SK-N-SH treated with all-trans-retinoic acid at 6 μM for 48 hours (cell line): ENCODE measurements around the gene PEPD.

ENCODE experiments used
- ATAC-seq: fragments of 200-7000 bp; cut with Tn5 transposase; 3 replicates; pipeline ENCODE4 v1.9.1; 2020; ENCODE audit warnings: mild to moderate bottlenecking, moderate library complexity
- ARNTL ChIP-seq: fragments of 450-650 bp; formaldehyde crosslinking; IDR thresholded peaks from 2 replicates; pipeline ENCODE4 v1.5.0; 2020; ENCODE audit warnings: low read depth, mild to moderate bottlenecking, moderate library complexity, borderline replicate concordance
- BACH2 ChIP-seq: fragments of 250-450 bp; sonication (Bioruptor Pico); IDR thresholded peaks from 2 replicates; pipeline ENCODE4 v1.9.0; 2021; ENCODE audit warnings: mild to moderate bottlenecking, borderline replicate concordance
- CREB5 ChIP-seq: fragments of 250-450 bp; sonication (Bioruptor Pico); IDR thresholded peaks from 2 replicates; pipeline ENCODE4 v1.5.1; 2020; ENCODE audit warnings: low read depth, mild to moderate bottlenecking, moderate library complexity
- CSDC2 ChIP-seq: fragments of 250-450 bp; sonication (Bioruptor Pico); IDR thresholded peaks from 2 replicates; pipeline ENCODE4 v1.5.0; 2020; ENCODE audit warnings: mild to moderate bottlenecking, moderate library complexity
- ESRRG ChIP-seq: fragments of 250-450 bp; sonication (Bioruptor Pico); IDR thresholded peaks from 2 replicates; pipeline ENCODE4 v1.6.1; 2021; ENCODE audit warnings: mild to moderate bottlenecking
- GLIS3 ChIP-seq: fragments of 250-450 bp; sonication (Bioruptor Pico); IDR thresholded peaks from 2 replicates; pipeline ENCODE4 v1.5.0; 2020; ENCODE audit warnings: mild to moderate bottlenecking, moderate library complexity
- ISL1 ChIP-seq: fragments of 250-450 bp; sonication (Bioruptor Pico); IDR thresholded peaks from 2 replicates; pipeline ENCODE4 v2.1.2; 2022; ENCODE audit warnings: mild to moderate bottlenecking, moderate library complexity
- OSR1 ChIP-seq: fragments of 250-450 bp; sonication (Bioruptor Pico); IDR thresholded peaks from 2 replicates; pipeline ENCODE4 v1.8.0; 2022; ENCODE audit warnings: moderate library complexity, mild to moderate bottlenecking, inconsistent platforms
- PATZ1 ChIP-seq: fragments of 250-450 bp; sonication (Bioruptor Pico); IDR thresholded peaks from 2 replicates; pipeline ENCODE4 v1.8.0; 2020; ENCODE audit warnings: mild to moderate bottlenecking, moderate library complexity, borderline replicate concordance
- PPARA ChIP-seq: fragments of 250-450 bp; sonication (Bioruptor Pico); IDR thresholded peaks from 2 replicates; pipeline ENCODE4 v1.5.0; 2020; ENCODE audit warnings: mild to moderate bottlenecking, borderline replicate concordance
- RARB ChIP-seq: fragments of 250-450 bp; sonication (Bioruptor Pico); IDR thresholded peaks from 2 replicates; pipeline ENCODE4 v1.8.0; 2021; ENCODE audit warnings: mild to moderate bottlenecking, moderate library complexity
- SNAI2 ChIP-seq: fragments of 250-450 bp; sonication (Bioruptor Pico); IDR thresholded peaks from 2 replicates; pipeline ENCODE4 v1.5.0; 2020; ENCODE audit warnings: mild to moderate bottlenecking, moderate library complexity
- TOX ChIP-seq: fragments of 250-450 bp; sonication (Bioruptor Pico); IDR thresholded peaks from 2 replicates; pipeline ENCODE4 v1.8.0; 2021; ENCODE audit warnings: mild to moderate bottlenecking, moderate library complexity, borderline replicate concordance
- ZC3H10 ChIP-seq: fragments of 250-450 bp; sonication (Bioruptor Pico); IDR thresholded peaks from 2 replicates; pipeline ENCODE4 v1.5.1; 2021; ENCODE audit warnings: mild to moderate bottlenecking, moderate library complexity
- ZFP3 ChIP-seq: fragments of 250-450 bp; sonication (Bioruptor Pico); IDR thresholded peaks from 2 replicates; pipeline ENCODE4 v1.5.0; 2020; ENCODE audit warnings: mild to moderate bottlenecking, moderate library complexity
- ZFP30 ChIP-seq: fragments of 450-650 bp; formaldehyde crosslinking; IDR thresholded peaks from 2 replicates; pipeline ENCODE4 v1.5.0; 2022; ENCODE audit warnings: mild to moderate bottlenecking, moderate library complexity
- ZNF565 ChIP-seq: fragments of 450-650 bp; formaldehyde crosslinking; conservative IDR thresholded peaks from 2 replicates; pipeline ENCODE4 v1.5.0; 2020; ENCODE audit warnings: low read depth, mild to moderate bottlenecking, moderate library complexity
- ZNF70 ChIP-seq: fragments of 450-650 bp; formaldehyde crosslinking; IDR thresholded peaks from 2 replicates; pipeline ENCODE4 v1.5.0; 2020; ENCODE audit warnings: mild to moderate bottlenecking, moderate library complexity
- ZNF8 ChIP-seq: fragments of 450-650 bp; formaldehyde crosslinking; IDR thresholded peaks from 2 replicates; pipeline ENCODE4 v1.5.0; 2020; ENCODE audit warnings: mild to moderate bottlenecking, moderate library complexity
- TF ChIP-seq, protein P1 (sequence below): fragments of 250-450 bp; sonication (Bioruptor Pico); IDR thresholded peaks from 2 replicates; pipeline ENCODE4 v1.5.0; 2020; ENCODE audit warnings: mild to moderate bottlenecking, moderate library complexity
- TF ChIP-seq, protein P2 (sequence below): fragments of 250-450 bp; sonication (Bioruptor Pico); IDR thresholded peaks from 2 replicates; pipeline ENCODE4 v1.5.1; 2021; ENCODE audit warnings: mild to moderate bottlenecking, moderate library complexity
- TF ChIP-seq, protein P3 (sequence below): fragments of 250-450 bp; sonication (Bioruptor Pico); IDR thresholded peaks from 2 replicates; pipeline ENCODE4 v1.8.0; 2021; ENCODE audit warnings: low read depth, mild to moderate bottlenecking, moderate library complexity, borderline replicate concordance

Gene PEPD

GRCh38 chr19:33413426-33413725, 108.2 kb downstream of the PEPD start:
- ATAC-seq: no peak
- TF ChIP-seq TOX (CRISPR knock-in tag) (no peak), GLIS3 (CRISPR knock-in tag) (no peak), CREB5 (CRISPR knock-in tag) (no peak), ZFP3 (CRISPR knock-in tag) (no peak), ZFP30 (CRISPR knock-in tag) (no peak), ISL1 (CRISPR knock-in tag) (no peak), ZNF8 (CRISPR knock-in tag) (no peak), ARNTL (CRISPR knock-in tag) (no peak), ZNF565 (CRISPR knock-in tag) (no peak), ZNF70 (no peak)
- TF ChIP-seq, protein P1, sequence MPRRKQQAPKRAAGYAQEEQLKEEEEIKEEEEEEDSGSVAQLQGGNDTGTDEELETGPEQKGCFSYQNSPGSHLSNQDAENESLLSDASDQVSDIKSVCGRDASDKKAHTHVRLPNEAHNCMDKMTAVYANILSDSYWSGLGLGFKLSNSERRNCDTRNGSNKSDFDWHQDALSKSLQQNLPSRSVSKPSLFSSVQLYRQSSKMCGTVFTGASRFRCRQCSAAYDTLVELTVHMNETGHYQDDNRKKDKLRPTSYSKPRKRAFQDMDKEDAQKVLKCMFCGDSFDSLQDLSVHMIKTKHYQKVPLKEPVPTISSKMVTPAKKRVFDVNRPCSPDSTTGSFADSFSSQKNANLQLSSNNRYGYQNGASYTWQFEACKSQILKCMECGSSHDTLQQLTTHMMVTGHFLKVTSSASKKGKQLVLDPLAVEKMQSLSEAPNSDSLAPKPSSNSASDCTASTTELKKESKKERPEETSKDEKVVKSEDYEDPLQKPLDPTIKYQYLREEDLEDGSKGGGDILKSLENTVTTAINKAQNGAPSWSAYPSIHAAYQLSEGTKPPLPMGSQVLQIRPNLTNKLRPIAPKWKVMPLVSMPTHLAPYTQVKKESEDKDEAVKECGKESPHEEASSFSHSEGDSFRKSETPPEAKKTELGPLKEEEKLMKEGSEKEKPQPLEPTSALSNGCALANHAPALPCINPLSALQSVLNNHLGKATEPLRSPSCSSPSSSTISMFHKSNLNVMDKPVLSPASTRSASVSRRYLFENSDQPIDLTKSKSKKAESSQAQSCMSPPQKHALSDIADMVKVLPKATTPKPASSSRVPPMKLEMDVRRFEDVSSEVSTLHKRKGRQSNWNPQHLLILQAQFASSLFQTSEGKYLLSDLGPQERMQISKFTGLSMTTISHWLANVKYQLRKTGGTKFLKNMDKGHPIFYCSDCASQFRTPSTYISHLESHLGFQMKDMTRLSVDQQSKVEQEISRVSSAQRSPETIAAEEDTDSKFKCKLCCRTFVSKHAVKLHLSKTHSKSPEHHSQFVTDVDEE (CRISPR knock-in tag): no peak

- TF ChIP-seq SNAI2 (CRISPR knock-in tag) (no peak), ZFP30 (CRISPR knock-in tag) (no peak), ZFP3 (CRISPR knock-in tag) (no peak), TOX (CRISPR knock-in tag) (no peak), CSDC2 (CRISPR knock-in tag) (no peak), OSR1 (CRISPR knock-in tag) (no peak), ISL1 (CRISPR knock-in tag) (no peak), RARB (CRISPR knock-in tag) (no peak), ESRRG (CRISPR knock-in tag) (no peak), ZNF70 (no peak), ZNF565 (CRISPR knock-in tag) (no peak), BACH2 (CRISPR knock-in tag) (no peak)
- TF ChIP-seq, protein P2, sequence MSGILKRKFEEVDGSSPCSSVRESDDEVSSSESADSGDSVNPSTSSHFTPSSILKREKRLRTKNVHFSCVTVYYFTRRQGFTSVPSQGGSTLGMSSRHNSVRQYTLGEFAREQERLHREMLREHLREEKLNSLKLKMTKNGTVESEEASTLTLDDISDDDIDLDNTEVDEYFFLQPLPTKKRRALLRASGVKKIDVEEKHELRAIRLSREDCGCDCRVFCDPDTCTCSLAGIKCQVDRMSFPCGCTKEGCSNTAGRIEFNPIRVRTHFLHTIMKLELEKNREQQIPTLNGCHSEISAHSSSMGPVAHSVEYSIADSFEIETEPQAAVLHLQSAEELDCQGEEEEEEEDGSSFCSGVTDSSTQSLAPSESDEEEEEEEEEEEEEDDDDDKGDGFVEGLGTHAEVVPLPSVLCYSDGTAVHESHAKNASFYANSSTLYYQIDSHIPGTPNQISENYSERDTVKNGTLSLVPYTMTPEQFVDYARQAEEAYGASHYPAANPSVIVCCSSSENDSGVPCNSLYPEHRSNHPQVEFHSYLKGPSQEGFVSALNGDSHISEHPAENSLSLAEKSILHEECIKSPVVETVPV (CRISPR knock-in tag): no peak
- TF ChIP-seq, all 23 proteins: peak for 0
- ATAC-seq: no peak
Observed at GRCh38 chr19:33412601-33413425, 108.8 kb downstream of the PEPD start.

- TF ChIP-seq ZFP30 (CRISPR knock-in tag) (no peak), ZNF70 (no peak), CSDC2 (CRISPR knock-in tag) (no peak), OSR1 (CRISPR knock-in tag) (no peak), RARB (CRISPR knock-in tag) (no peak), BACH2 (CRISPR knock-in tag) (no peak), TOX (CRISPR knock-in tag) (no peak), ISL1 (CRISPR knock-in tag) (no peak)
- ATAC-seq: no peak
Observed at GRCh38 chr19:33411621-33412180, 109.9 kb downstream of the PEPD start.

DNA sequence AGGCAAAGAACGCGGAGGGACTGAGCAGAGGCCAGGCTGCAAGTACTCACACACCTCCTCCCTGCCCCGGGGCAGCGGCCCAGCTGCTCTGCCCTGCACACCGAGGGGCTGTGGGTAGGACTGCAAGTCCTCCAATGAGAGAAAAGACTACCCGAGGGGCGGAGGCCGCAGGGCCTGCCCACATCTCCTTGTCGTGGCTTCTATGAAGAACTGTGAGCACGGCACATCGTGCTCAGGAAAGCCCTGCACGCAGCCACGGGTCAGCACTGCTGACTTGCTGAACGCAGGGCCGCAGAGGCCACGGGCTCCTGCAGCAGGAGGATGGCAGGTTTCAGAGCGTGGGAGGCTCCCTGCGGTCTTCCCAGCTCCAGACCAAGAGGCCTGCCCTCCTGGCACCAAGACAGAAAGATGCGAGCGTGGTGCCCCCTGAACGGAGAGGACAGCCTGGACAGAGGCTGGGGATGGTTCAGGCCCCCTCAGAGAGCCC, 110.6 kb downstream of the PEPD start:
- no peak for ATAC-seq
- no peak for TF ChIP-seq ZC3H10
- TF ChIP-seq CSDC2 (CRISPR knock-in tag): no peak
- TF ChIP-seq, protein P3, sequence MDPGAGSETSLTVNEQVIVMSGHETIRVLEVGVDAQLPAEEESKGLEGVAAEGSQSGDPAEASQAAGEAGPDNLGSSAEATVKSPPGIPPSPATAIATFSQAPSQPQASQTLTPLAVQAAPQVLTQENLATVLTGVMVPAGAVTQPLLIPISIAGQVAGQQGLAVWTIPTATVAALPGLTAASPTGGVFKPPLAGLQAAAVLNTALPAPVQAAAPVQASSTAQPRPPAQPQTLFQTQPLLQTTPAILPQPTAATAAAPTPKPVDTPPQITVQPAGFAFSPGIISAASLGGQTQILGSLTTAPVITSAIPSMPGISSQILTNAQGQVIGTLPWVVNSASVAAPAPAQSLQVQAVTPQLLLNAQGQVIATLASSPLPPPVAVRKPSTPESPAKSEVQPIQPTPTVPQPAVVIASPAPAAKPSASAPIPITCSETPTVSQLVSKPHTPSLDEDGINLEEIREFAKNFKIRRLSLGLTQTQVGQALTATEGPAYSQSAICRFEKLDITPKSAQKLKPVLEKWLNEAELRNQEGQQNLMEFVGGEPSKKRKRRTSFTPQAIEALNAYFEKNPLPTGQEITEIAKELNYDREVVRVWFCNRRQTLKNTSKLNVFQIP (CRISPR knock-in tag): no peak
- TF ChIP-seq PATZ1 (CRISPR knock-in tag): no peak
- TF ChIP-seq GLIS3 (CRISPR knock-in tag): no peak
- no peak for TF ChIP-seq ISL1 (CRISPR knock-in tag)
- TF ChIP-seq BACH2 (CRISPR knock-in tag): no peak
- TF ChIP-seq ZNF565 (CRISPR knock-in tag): no peak
- no peak for TF ChIP-seq ZFP3 (CRISPR knock-in tag)
- TF ChIP-seq, protein P2 (CRISPR knock-in tag): no peak
- no peak for TF ChIP-seq ESRRG (CRISPR knock-in tag)
- TF ChIP-seq PPARA (CRISPR knock-in tag): no peak
- TF ChIP-seq RARB (CRISPR knock-in tag): no peak
